ENCODE data around the gene SHISA9. TPM values are rescaled to one million over a fixed set of nuclear protein-coding genes. Genes with fewer than 3 reads are reported as not detected.

Gene SHISA9
- total RNA-seq, 1 experiment from 2014 or later: not detected

DNA sequence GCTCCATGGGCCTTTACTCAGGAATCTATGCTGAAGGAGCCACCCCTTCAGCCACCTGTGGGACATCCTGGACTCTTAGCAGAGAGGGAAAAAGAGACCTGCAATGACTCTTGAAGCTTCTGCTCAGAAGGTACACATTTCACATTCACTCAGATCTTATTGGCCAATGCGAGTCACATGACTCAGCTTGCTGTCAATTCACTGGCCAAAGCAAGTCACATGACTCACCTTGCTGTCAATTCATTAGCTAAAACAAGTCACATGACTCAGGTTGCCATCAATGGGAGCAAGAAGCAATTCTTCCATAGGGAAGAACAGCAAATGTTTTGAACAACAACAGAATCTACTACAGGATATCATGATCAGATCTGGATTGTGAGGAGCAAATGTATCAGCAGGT, 233.4 kb downstream of the SHISA9 start:
- CTCF ChIA-PET: no interaction called here
- no peak for DNase-seq

DNA sequence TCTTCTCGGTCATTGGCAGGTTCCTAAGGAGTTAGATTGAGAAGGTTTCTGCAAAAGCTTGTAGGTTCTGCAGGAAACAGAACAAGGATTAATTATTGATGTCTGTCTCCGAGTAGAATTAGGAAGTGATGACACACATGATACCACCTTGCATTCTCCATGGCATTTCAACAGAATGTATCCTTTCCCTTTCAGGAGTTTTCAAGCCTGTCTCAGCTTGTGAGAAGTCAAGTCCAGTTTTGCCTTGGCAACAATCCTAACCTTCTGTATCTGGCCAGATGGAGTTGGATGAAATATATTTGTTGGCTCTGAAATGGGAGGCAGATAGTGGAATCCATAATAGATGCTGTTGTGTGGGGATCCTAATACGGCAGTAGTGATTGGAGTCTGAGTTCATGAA, 235.5 kb downstream of the SHISA9 start:
- Histone ChIP-seq H3K27ac (ENCODE audit: low read length) (no peak overlapping the region), H4K20me1 (ENCODE audit: low read length) (no peaks in the 10 kb centered on the region), H3K9me2 (replicated peaks; ENCODE audit: low read length) (no peaks in the 10 kb centered on the region), H3K4me1 (ENCODE audit: insufficient read depth, low read length) (no peaks in the 10 kb centered on the region), H3F3A (ENCODE audit: low read length, unreplicated experiment) (no peaks in the 10 kb centered on the region), H3K4me3 (ENCODE audit: low read length) (no peak overlapping the region), H3K9ac (ENCODE audit: low read length) (no peak overlapping the region), H3K27me3 (ENCODE audit: low read length) (no peaks in the 10 kb centered on the region), H3K4me2 (ENCODE audit: low read length) (no peak overlapping the region), H3K36me3 (ENCODE audit: low read depth, low read length) (no peaks in the 10 kb centered on the region), H3K79me2 (ENCODE audit: low read length) (no peaks in the 10 kb centered on the region), H3K9me3 (ENCODE audit: low read length) (no peaks in the 10 kb centered on the region), H2AFZ (ENCODE audit: low read length) (no peak overlapping the region)
- no peak for DNase-seq
- no TSS peak for BruUV-seq (replicated peaks)
- ATAC-seq: no peak
- CTCF ChIA-PET: no interaction called here
- TF ChIP-seq EZH2phosphoT487 (IDR thresholded peaks at IDR 0.05; ENCODE audit: borderline replicate concordance, low read length): no peak
- POLR2A ChIA-PET (ENCODE audit: unreplicated experiment): no interaction called here
- intact Hi-C loops (cut with micrococcal nuclease): no loop called here

More for the DNA sequence above, 233.4 kb downstream of the SHISA9 start:
- ATAC-seq: no peak
- TF ChIP-seq EZH2 (IDR thresholded peaks at IDR 0.05; ENCODE audit: low read length, unreplicated experiment) (no peak), EZH2phosphoT487 (IDR thresholded peaks at IDR 0.05; ENCODE audit: borderline replicate concordance, low read length) (no peak)
- TF ChIP-seq, protein P1, sequence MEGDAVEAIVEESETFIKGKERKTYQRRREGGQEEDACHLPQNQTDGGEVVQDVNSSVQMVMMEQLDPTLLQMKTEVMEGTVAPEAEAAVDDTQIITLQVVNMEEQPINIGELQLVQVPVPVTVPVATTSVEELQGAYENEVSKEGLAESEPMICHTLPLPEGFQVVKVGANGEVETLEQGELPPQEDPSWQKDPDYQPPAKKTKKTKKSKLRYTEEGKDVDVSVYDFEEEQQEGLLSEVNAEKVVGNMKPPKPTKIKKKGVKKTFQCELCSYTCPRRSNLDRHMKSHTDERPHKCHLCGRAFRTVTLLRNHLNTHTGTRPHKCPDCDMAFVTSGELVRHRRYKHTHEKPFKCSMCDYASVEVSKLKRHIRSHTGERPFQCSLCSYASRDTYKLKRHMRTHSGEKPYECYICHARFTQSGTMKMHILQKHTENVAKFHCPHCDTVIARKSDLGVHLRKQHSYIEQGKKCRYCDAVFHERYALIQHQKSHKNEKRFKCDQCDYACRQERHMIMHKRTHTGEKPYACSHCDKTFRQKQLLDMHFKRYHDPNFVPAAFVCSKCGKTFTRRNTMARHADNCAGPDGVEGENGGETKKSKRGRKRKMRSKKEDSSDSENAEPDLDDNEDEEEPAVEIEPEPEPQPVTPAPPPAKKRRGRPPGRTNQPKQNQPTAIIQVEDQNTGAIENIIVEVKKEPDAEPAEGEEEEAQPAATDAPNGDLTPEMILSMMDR (conservative IDR thresholded peaks at IDR 0.05; ENCODE audit: low read depth, low read length): no peak
- Histone ChIP-seq H4K20me1 (ENCODE audit: low read length) (no peaks in the 10 kb centered on the region), H3K36me3 (ENCODE audit: low read depth, low read length) (no peaks in the 10 kb centered on the region), H3K9me3 (ENCODE audit: low read length) (no peaks in the 10 kb centered on the region), H3K4me3 (ENCODE audit: low read length) (no peak overlapping the region), H3K9me2 (replicated peaks; ENCODE audit: low read length) (no peaks in the 10 kb centered on the region), H3K79me2 (ENCODE audit: low read length) (no peaks in the 10 kb centered on the region), H2AFZ (ENCODE audit: low read length) (no peak overlapping the region), H3F3A (ENCODE audit: low read length, unreplicated experiment) (no peaks in the 10 kb centered on the region), H3K27ac (ENCODE audit: low read length) (no peak overlapping the region), H3K4me2 (ENCODE audit: low read length) (no peak overlapping the region), H3K27me3 (ENCODE audit: low read length) (no peaks in the 10 kb centered on the region), H3K9ac (ENCODE audit: low read length) (no peak overlapping the region), H3K4me1 (ENCODE audit: insufficient read depth, low read length) (no peaks in the 10 kb centered on the region)
- intact Hi-C loops (cut with micrococcal nuclease): no loop called here
- POLR2A ChIA-PET (ENCODE audit: unreplicated experiment): no interaction called here
- no TSS peak for BruUV-seq (replicated peaks)

DNA sequence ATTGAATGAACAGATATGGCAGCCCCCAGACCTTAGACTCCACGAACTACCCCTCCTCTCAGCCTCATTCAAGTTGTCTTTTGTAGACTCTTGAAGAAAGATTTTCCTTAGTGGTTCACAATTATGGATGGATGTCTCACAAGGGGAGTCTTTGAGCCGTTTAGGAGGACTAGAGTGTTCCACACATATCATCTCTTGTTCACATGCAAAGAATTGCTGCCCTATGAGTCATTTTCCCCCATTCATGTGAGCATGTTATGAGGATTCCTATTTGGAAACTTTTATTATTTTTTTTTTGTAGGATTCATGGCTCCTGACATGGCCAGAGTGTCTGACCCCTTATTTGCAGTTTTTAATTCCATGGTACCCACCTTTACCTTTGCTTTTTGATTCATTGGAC, 237.1 kb downstream of the SHISA9 start:
- no peaks in the 10 kb centered on the region for H3K9me2 ChIP-seq (replicated peaks; ENCODE audit: low read length)
- H3K27me3 ChIP-seq (ENCODE audit: low read length): no peaks in the 10 kb centered on the region
- CTCF ChIA-PET: no interaction called here
- BruUV-seq (replicated peaks): no TSS peak
- POLR2A ChIA-PET (ENCODE audit: unreplicated experiment): no interaction called here
- H3K4me3 ChIP-seq (ENCODE audit: low read length): no peak overlapping the region
- no peaks in the 10 kb centered on the region for H4K20me1 ChIP-seq (ENCODE audit: low read length)
- TF ChIP-seq EZH2phosphoT487 (IDR thresholded peaks at IDR 0.05; ENCODE audit: borderline replicate concordance, low read length) (no peak), EZH2 (IDR thresholded peaks at IDR 0.05; ENCODE audit: low read length, unreplicated experiment) (no peak)
- TF ChIP-seq, protein P1 (conservative IDR thresholded peaks at IDR 0.05; ENCODE audit: low read depth, low read length): no peak
- no peak overlapping the region for H3K9ac ChIP-seq (ENCODE audit: low read length)
- H3K9me3 ChIP-seq (ENCODE audit: low read length): no peaks in the 10 kb centered on the region
- no peak for DNase-seq
- no peak overlapping the region for H3K27ac ChIP-seq (ENCODE audit: low read length)
- H3K4me1 ChIP-seq (ENCODE audit: insufficient read depth, low read length): no peaks in the 10 kb centered on the region
- no peaks in the 10 kb centered on the region for H3K79me2 ChIP-seq (ENCODE audit: low read length)
- no peak overlapping the region for H3K4me2 ChIP-seq (ENCODE audit: low read length)
- H2AFZ ChIP-seq (ENCODE audit: low read length): no peak overlapping the region
- no peaks in the 10 kb centered on the region for H3F3A ChIP-seq (ENCODE audit: low read length, unreplicated experiment)
- no peak for ATAC-seq
- H3K36me3 ChIP-seq (ENCODE audit: low read depth, low read length): no peaks in the 10 kb centered on the region
- intact Hi-C loops (cut with micrococcal nuclease): no loop called here
